RWPE2 (cell line): ENCODE measurements around the gene PDE7B.

Experiments
- ATAC-seq: fragments of 200-7000 bp; cut with Tn5 transposase; 3 replicates; pipeline ENCODE4 v1.9.1; 2021; ENCODE audit warnings: low read depth
- DNase-seq: peaks from one replicate; pipeline ENCODE4 v3.0.0-alpha.2; 2020; ENCODE audit warnings: low spot score
- H3K27ac ChIP-seq: fragments of 450-650 bp; 2 replicates; pipeline ENCODE4 v1.5.1; 2017; ENCODE audit warnings: mild to moderate bottlenecking; ENCODE audit not compliant: poor library complexity, severe bottlenecking
- H3K27me3 ChIP-seq: fragments of 250-450 bp; sonication (Bioruptor Pico); 2 replicates; pipeline ENCODE4 v1.5.1; 2021; ENCODE audit warnings: mild to moderate bottlenecking, moderate library complexity; ENCODE audit not compliant: insufficient read depth, poor library complexity, severe bottlenecking
- H3K36me3 ChIP-seq: fragments of 250-450 bp; sonication (Bioruptor Pico); 2 replicates; pipeline ENCODE4 v1.5.1; 2020; ENCODE audit warnings: low read depth, mild to moderate bottlenecking, moderate library complexity
- H3K4me1 ChIP-seq: fragments of 250-450 bp; sonication (Bioruptor Pico); 2 replicates; pipeline ENCODE4 v1.5.1; 2021; ENCODE audit warnings: mild to moderate bottlenecking, moderate library complexity; ENCODE audit not compliant: insufficient read depth, poor library complexity, severe bottlenecking
- H3K4me3 ChIP-seq: fragments of 250-450 bp; sonication (Bioruptor Pico); 2 replicates; pipeline ENCODE4 v1.5.1; 2021; ENCODE audit warnings: mild to moderate bottlenecking, moderate library complexity; ENCODE audit not compliant: severe bottlenecking
- H3K9me3 ChIP-seq: fragments of 250-450 bp; sonication (Bioruptor Pico); 2 replicates; pipeline ENCODE4 v1.5.1; 2021; ENCODE audit warnings: mild to moderate bottlenecking, moderate library complexity; ENCODE audit not compliant: severe bottlenecking
- TF ChIP-seq, protein P1 (sequence below): fragments of 450-650 bp; IDR thresholded peaks from one replicate; pipeline ENCODE4 v1.5.1; 2017; ENCODE audit warnings: mild to moderate bottlenecking, moderate library complexity; ENCODE audit not compliant: poor library complexity, severe bottlenecking

Gene PDE7B

DNA sequence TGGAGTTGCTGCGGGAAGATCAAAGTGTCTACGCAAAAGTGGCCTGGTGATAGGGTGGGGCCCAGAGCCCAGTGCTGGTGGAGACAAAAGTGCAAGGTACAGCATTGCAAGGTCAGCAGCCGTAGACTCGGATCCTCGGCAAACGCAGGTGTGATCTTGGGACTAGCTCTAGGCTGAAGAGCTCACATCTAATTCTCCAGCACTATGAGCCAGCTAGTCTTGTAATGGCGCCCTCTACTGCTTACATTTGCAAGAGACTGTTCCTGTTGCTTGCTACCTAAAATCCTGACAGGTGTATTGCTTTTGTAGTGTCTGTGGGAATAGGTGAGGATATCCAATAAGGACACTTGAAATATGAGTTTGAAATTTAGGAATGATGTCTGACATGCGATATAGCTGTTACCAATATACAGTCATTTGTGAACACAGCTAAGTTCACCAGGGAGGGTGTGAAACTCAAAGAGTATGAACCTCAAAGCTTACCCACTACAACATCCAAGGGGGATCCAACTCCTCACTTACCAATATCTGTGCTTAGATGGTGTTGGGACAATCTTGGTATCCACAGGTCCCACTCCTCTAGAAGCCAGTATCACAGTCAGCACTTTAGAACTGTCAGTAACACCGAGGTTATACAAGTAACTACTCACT is 58.4 kb downstream of the PDE7B start:
- Histone ChIP-seq H3K27me3 (no peaks in the 10 kb centered on the region), H3K36me3 (no peaks in the 10 kb centered on the region), H3K9me3 (no peaks in the 10 kb centered on the region), H3K4me3 (no peak overlapping the region), H3K27ac (no peak overlapping the region), H3K4me1 (peaks cover 17% of the 10 kb centered on the region)
- no peak for DNase-seq
- 0 out of 3 replicates have a peak, but pooled peaks have one; percentile 48 for ATAC-seq
- TF ChIP-seq, protein P1, sequence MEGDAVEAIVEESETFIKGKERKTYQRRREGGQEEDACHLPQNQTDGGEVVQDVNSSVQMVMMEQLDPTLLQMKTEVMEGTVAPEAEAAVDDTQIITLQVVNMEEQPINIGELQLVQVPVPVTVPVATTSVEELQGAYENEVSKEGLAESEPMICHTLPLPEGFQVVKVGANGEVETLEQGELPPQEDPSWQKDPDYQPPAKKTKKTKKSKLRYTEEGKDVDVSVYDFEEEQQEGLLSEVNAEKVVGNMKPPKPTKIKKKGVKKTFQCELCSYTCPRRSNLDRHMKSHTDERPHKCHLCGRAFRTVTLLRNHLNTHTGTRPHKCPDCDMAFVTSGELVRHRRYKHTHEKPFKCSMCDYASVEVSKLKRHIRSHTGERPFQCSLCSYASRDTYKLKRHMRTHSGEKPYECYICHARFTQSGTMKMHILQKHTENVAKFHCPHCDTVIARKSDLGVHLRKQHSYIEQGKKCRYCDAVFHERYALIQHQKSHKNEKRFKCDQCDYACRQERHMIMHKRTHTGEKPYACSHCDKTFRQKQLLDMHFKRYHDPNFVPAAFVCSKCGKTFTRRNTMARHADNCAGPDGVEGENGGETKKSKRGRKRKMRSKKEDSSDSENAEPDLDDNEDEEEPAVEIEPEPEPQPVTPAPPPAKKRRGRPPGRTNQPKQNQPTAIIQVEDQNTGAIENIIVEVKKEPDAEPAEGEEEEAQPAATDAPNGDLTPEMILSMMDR: peak; percentile 33

DNA sequence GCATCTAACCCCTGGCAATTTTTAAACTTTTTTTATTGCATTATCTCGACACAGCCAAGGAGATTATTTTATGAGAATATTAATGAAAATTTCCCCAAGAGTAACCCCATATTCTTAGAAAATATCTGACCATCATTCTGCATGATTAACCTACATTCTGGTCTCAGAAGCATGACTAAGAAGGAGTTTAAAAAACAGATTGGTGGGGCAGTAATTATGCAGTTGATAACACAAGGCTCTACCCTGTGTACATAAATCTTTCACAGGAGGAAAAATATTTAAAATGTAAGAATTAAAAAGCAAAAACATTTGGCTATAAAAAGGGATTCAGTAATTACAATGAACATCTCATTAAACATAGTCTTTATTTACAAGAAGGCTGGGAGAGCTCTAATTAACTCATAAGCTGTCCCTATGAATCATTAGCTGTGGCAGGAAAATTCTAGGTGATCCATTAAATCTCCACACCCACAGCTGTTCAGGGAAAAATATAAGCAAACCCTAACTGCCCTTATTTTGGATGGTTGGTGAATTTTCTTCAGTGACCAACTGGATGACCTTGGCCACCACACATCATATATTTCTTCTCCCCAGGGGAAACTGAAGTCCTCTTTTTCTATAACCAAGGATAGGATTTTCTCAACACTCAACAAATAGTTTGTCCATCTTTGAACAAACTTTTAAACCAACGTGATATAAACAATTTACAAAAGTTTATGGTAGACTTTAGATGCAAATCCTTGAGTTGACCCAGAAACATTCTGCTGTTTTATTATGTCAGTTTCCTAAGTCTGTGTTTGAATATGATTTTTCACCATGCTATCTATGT is 59.5 kb downstream of the PDE7B start:
- no peak overlapping the region for H3K27ac ChIP-seq
- H3K4me1 ChIP-seq: peaks cover 11% of the 10 kb centered on the region
- no peaks in the 10 kb centered on the region for H3K9me3 ChIP-seq
- no peak overlapping the region for H3K4me3 ChIP-seq
- TF ChIP-seq, protein P1: no peak
- DNase-seq (no peak), ATAC-seq (no peak)
- no peaks in the 10 kb centered on the region for H3K27me3 ChIP-seq
- no peaks in the 10 kb centered on the region for H3K36me3 ChIP-seq

DNA sequence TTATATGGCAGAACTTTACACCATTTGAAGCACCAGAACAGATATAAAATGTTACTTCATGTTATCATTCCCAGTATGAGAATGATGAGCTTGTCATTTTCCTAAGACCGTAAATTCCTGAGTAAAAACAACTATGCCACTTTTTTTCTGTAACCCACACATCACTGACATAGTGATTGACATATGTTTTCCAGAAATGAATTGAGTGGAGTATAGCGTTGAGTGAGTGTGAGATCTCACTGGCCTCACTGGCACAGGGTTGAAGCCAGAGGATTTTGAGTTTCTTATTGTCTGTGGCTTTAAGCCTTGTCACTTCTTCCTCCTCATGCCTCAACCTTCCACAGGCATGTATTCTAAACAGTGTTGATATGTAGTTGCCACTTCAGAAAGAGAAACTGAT is 62.3 kb downstream of the PDE7B start:
- TF ChIP-seq, protein P1: no peak

DNA sequence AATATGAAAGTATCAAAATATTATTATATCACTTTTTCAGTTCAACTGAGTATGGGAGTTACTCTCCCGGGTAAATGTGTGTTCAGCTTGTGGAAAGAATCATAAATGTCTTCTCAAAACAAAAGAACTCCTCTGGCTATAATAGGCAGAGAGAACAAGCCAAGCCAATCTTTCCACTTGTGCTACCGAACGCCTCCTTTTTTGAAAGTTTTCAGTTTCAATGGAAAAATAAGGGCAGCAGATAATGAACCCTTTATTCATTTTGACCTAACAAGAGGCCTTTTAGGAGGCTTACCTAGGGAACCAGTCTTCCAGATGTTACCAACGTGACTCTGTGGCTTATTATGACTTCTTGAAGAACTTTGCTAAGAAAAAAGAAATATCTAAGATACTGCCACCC is 67.5 kb downstream of the PDE7B start:
- Histone ChIP-seq H3K4me3 (no peak overlapping the region), H3K36me3 (no peaks in the 10 kb centered on the region), H3K9me3 (no peaks in the 10 kb centered on the region), H3K27me3 (no peaks in the 10 kb centered on the region), H3K27ac (no peak overlapping the region), H3K4me1 (peaks cover 17% of the 10 kb centered on the region)
- no peak for ATAC-seq
- TF ChIP-seq, protein P1: no peak
- DNase-seq: no peak

More for the DNA sequence above, 62.3 kb downstream of the PDE7B start:
- H3K9me3 ChIP-seq: no peaks in the 10 kb centered on the region
- H3K27ac ChIP-seq: no peak overlapping the region
- no peak overlapping the region for H3K4me3 ChIP-seq
- DNase-seq: no peak
- H3K4me1 ChIP-seq: no peaks in the 10 kb centered on the region
- no peaks in the 10 kb centered on the region for H3K36me3 ChIP-seq
- ATAC-seq: no peak
- no peaks in the 10 kb centered on the region for H3K27me3 ChIP-seq

DNA sequence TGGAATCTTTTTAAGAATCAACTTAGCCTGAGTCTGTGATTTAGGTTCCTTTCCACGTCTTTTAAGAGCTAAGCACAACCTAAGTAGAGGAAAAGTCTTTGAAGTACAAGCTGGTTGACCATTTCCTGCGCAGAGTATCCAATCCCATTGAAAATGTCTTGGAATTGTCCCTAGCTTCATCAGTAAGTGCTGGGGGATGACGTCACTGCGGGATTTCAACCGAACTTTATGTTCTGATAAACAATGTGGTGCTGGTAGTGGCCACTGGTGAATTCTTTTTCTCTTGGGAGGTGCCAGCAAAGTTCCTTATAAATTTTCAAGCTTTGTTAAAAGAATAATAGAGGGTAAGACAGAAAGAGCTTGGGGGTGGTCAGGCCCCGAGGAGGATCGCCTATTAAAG is 69.2 kb downstream of the PDE7B start:
- TF ChIP-seq, protein P1: no peak
- ATAC-seq (no peak), DNase-seq (no peak)
- peaks cover 17% of the 10 kb centered on the region for H3K4me1 ChIP-seq
- no peaks in the 10 kb centered on the region for H3K9me3 ChIP-seq
- H3K36me3 ChIP-seq: no peaks in the 10 kb centered on the region
- H3K27me3 ChIP-seq: no peaks in the 10 kb centered on the region
- H3K27ac ChIP-seq: no peak overlapping the region
- H3K4me3 ChIP-seq: no peak overlapping the region
